Measurements from ENCODE around the gene MMP24OS.

The MMP24OS gene

GRCh38 chr20:35287509-35288324 is 9.8 kb upstream of the MMP24OS start:
- Histone ChIP-seq H3K36me3 (ENCODE audit: insufficient read depth, low read length) (no peaks in the 10 kb centered on the region), H3K27ac (ENCODE audit: low read depth, low read length) (no peak overlapping the region), H3K4me1 (ENCODE audit: insufficient read depth, low read length) (peaks cover 7% of the 10 kb centered on the region), H3K4me3 (ENCODE audit: low read depth in 1 of 2, low read length in 2 of 2) (no peak overlapping the region), H3K9me3 (ENCODE audit: low read length) (no peaks in the 10 kb centered on the region), H3K27me3 (ENCODE audit: control insufficient read depth in 1 of 2, insufficient read depth in 2 of 2, low read length in 2 of 2) (no peaks in the 10 kb centered on the region), H3K9ac (ENCODE audit: low read length) (no peak overlapping the region)

GRCh38 chr20:35286899-35287508 is 9.1 kb upstream of the MMP24OS start:
- no peaks in the 10 kb centered on the region for H3K9me3 ChIP-seq (ENCODE audit: low read length)
- no peak overlapping the region for H3K27ac ChIP-seq (ENCODE audit: low read depth, low read length)
- H3K4me3 ChIP-seq (ENCODE audit: low read depth in 1 of 2, low read length in 2 of 2): no peak overlapping the region
- H3K36me3 ChIP-seq (ENCODE audit: insufficient read depth, low read length): no peaks in the 10 kb centered on the region
- peaks cover 7% of the 10 kb centered on the region for H3K4me1 ChIP-seq (ENCODE audit: insufficient read depth, low read length)
- H3K9ac ChIP-seq (ENCODE audit: low read length): no peak overlapping the region
- no peaks in the 10 kb centered on the region for H3K27me3 ChIP-seq (ENCODE audit: control insufficient read depth in 1 of 2, insufficient read depth in 2 of 2, low read length in 2 of 2)

GRCh38 chr20:35286077-35286898 is 8.4 kb upstream of the MMP24OS start:
- H3K27me3 ChIP-seq (ENCODE audit: control insufficient read depth in 1 of 2, insufficient read depth in 2 of 2, low read length in 2 of 2): no peaks in the 10 kb centered on the region
- no peak overlapping the region for H3K27ac ChIP-seq (ENCODE audit: low read depth, low read length)
- no peak overlapping the region for H3K9ac ChIP-seq (ENCODE audit: low read length)
- no peaks in the 10 kb centered on the region for H3K36me3 ChIP-seq (ENCODE audit: insufficient read depth, low read length)
- peaks cover 7% of the 10 kb centered on the region for H3K4me1 ChIP-seq (ENCODE audit: insufficient read depth, low read length)
- no peak overlapping the region for H3K4me3 ChIP-seq (ENCODE audit: low read depth in 1 of 2, low read length in 2 of 2)
- no peaks in the 10 kb centered on the region for H3K9me3 ChIP-seq (ENCODE audit: low read length)

- Histone ChIP-seq H3K9ac (ENCODE audit: low read length) (no peak overlapping the region), H3K27ac (ENCODE audit: low read depth, low read length) (no peak overlapping the region), H3K4me3 (ENCODE audit: low read depth in 1 of 2, low read length in 2 of 2) (no peak overlapping the region)
Measured at GRCh38 chr20:35285806-35286076, 7.8 kb upstream of the MMP24OS start.

GRCh38 chr20:35284992-35285805 is 7.3 kb upstream of the MMP24OS start:
- peaks cover 7% of the 10 kb centered on the region for H3K4me1 ChIP-seq (ENCODE audit: insufficient read depth, low read length)
- H3K4me3 ChIP-seq (ENCODE audit: low read depth in 1 of 2, low read length in 2 of 2): peak overlapping the region; percentile 85 to 94
- H3K27me3 ChIP-seq (ENCODE audit: control insufficient read depth in 1 of 2, insufficient read depth in 2 of 2, low read length in 2 of 2): no peaks in the 10 kb centered on the region
- H3K36me3 ChIP-seq (ENCODE audit: insufficient read depth, low read length): peaks cover 6% of the 10 kb centered on the region
- H3K27ac ChIP-seq (ENCODE audit: low read depth, low read length): peak overlapping the region; percentile 78
- peak overlapping the region; percentile 80 for H3K9ac ChIP-seq (ENCODE audit: low read length)
- H3K9me3 ChIP-seq (ENCODE audit: low read length): no peaks in the 10 kb centered on the region

More at GRCh38 chr20:35285806-35286076, 7.8 kb upstream of the MMP24OS start:
- H3K36me3 ChIP-seq (ENCODE audit: insufficient read depth, low read length): peaks cover under 1% of the 10 kb centered on the region
- peaks cover 7% of the 10 kb centered on the region for H3K4me1 ChIP-seq (ENCODE audit: insufficient read depth, low read length)
- H3K27me3 ChIP-seq (ENCODE audit: control insufficient read depth in 1 of 2, insufficient read depth in 2 of 2, low read length in 2 of 2): no peaks in the 10 kb centered on the region
- H3K9me3 ChIP-seq (ENCODE audit: low read length): no peaks in the 10 kb centered on the region

- peak within 1 kb of the TSS; percentile 85 to 94 for H3K4me3 ChIP-seq (ENCODE audit: low read depth in 1 of 2, low read length in 2 of 2)
- peak within 1 kb of the TSS; percentile 80 for H3K9ac ChIP-seq (ENCODE audit: low read length)
- H3K36me3 ChIP-seq (ENCODE audit: insufficient read depth, low read length): peaks cover 13% of the 10 kb centered on the region
- peaks cover 7% of the 10 kb centered on the region for H3K4me1 ChIP-seq (ENCODE audit: insufficient read depth, low read length)
- no peaks in the 10 kb centered on the region for H3K9me3 ChIP-seq (ENCODE audit: low read length)
- H3K27ac ChIP-seq (ENCODE audit: low read depth, low read length): peak within 1 kb of the TSS; percentile 78
- H3K27me3 ChIP-seq (ENCODE audit: control insufficient read depth in 1 of 2, insufficient read depth in 2 of 2, low read length in 2 of 2): no peaks in the 10 kb centered on the region
Measured at GRCh38 chr20:35284267-35284991, 6.5 kb upstream of the MMP24OS start, which contains the start of gene EIF6. TSS of gene EIF6 (minus strand) at chr20:35284772. CDS start at chr20:35284487, 285 bp downstream.

GRCh38 chr20:35283441-35284266 is 5.7 kb upstream of the MMP24OS start:
- Histone ChIP-seq H3K9ac (ENCODE audit: low read length) (peak overlapping the region; percentile 80), H3K4me1 (ENCODE audit: insufficient read depth, low read length) (peaks cover 8% of the 10 kb centered on the region), H3K27me3 (ENCODE audit: control insufficient read depth in 1 of 2, insufficient read depth in 2 of 2, low read length in 2 of 2) (no peaks in the 10 kb centered on the region), H3K36me3 (ENCODE audit: insufficient read depth, low read length) (peaks cover 21% of the 10 kb centered on the region), H3K9me3 (ENCODE audit: low read length) (no peaks in the 10 kb centered on the region), H3K27ac (ENCODE audit: low read depth, low read length) (peak overlapping the region; percentile 78), H3K4me3 (ENCODE audit: low read depth in 1 of 2, low read length in 2 of 2) (peak overlapping the region; percentile 85 to 94)

- peaks cover 24% of the 10 kb centered on the region for H3K36me3 ChIP-seq (ENCODE audit: insufficient read depth, low read length)
- no peak overlapping the region for H3K9ac ChIP-seq (ENCODE audit: low read length)
- no peaks in the 10 kb centered on the region for H3K9me3 ChIP-seq (ENCODE audit: low read length)
- H3K27me3 ChIP-seq (ENCODE audit: control insufficient read depth in 1 of 2, insufficient read depth in 2 of 2, low read length in 2 of 2): no peaks in the 10 kb centered on the region
- H3K27ac ChIP-seq (ENCODE audit: low read depth, low read length): no peak overlapping the region
- peaks cover 19% of the 10 kb centered on the region for H3K4me1 ChIP-seq (ENCODE audit: insufficient read depth, low read length)
- no peak overlapping the region for H3K4me3 ChIP-seq (ENCODE audit: low read depth in 1 of 2, low read length in 2 of 2)
Measured at GRCh38 chr20:35281506-35282101, 3.7 kb upstream of the MMP24OS start.

- Histone ChIP-seq H3K27ac (ENCODE audit: low read depth, low read length) (no peak overlapping the region), H3K9ac (ENCODE audit: low read length) (no peak overlapping the region), H3K27me3 (ENCODE audit: control insufficient read depth in 1 of 2, insufficient read depth in 2 of 2, low read length in 2 of 2) (no peaks in the 10 kb centered on the region), H3K4me1 (ENCODE audit: insufficient read depth, low read length) (peaks cover 26% of the 10 kb centered on the region), H3K36me3 (ENCODE audit: insufficient read depth, low read length) (peaks cover 28% of the 10 kb centered on the region), H3K4me3 (ENCODE audit: low read depth in 1 of 2, low read length in 2 of 2) (no peak overlapping the region), H3K9me3 (ENCODE audit: low read length) (no peaks in the 10 kb centered on the region)
Measured at GRCh38 chr20:35280523-35280922, 2.6 kb upstream of the MMP24OS start.
